Calu3 (cell line): ENCODE measurements around the gene SLC9A3. TPM values are rescaled to one million over a fixed set of nuclear protein-coding genes. Genes with fewer than 3 reads are reported as not detected.

Source experiments
- BruUV-seq: library from RNA; stranded (reverse); fragments of 400-500 nt; replicated peaks from 2 replicates; lab custom pipeline; 2021; lab: Mats Ljungman, UMichigan
- CTCF ChIA-PET: fragments of 300-600 bp; sonication (Branson Sonifier 250); formaldehyde crosslinking; loops from one replicate; lab custom pipeline; 2022; ENCODE audit warnings: antibody characterized with exemption; lab: Charles Lee
- DNase-seq: peaks from one replicate; pipeline ENCODE4 v3.0.0; 2022
- H3K27ac Mint-ChIP-seq: one replicate; pipeline ENCODE4 v1.8.0; 2022; ENCODE audit warnings: mixed read lengths; ENCODE audit not compliant: unreplicated experiment
- H3K27me3 Mint-ChIP-seq: one replicate; pipeline ENCODE4 v1.8.0; 2022; ENCODE audit warnings: mixed read lengths; ENCODE audit not compliant: unreplicated experiment
- H3K36me3 Mint-ChIP-seq: one replicate; pipeline ENCODE4 v1.8.0; 2022; ENCODE audit warnings: mild to moderate bottlenecking, moderate library complexity, mixed read lengths; ENCODE audit not compliant: insufficient read depth, unreplicated experiment
- H3K4me1 Mint-ChIP-seq: one replicate; pipeline ENCODE4 v1.8.0; 2022; ENCODE audit warnings: mild to moderate bottlenecking, low read depth, mixed read lengths; ENCODE audit not compliant: unreplicated experiment
- H3K4me3 Mint-ChIP-seq: one replicate; pipeline ENCODE4 v1.8.0; 2022; ENCODE audit warnings: mild to moderate bottlenecking, low read depth, moderate library complexity, mixed read lengths; ENCODE audit not compliant: unreplicated experiment
- H3K9me3 Mint-ChIP-seq: one replicate; pipeline ENCODE4 v1.8.0; 2022; ENCODE audit warnings: low read depth, mixed read lengths; ENCODE audit not compliant: unreplicated experiment
- CTCF ChIP-seq: fragments of 200-600 bp; IDR thresholded peaks from one replicate; pipeline ENCODE4 v1.8.0; 2022; ENCODE audit warnings: antibody characterized with exemption; ENCODE audit not compliant: unreplicated experiment
- intact Hi-C: fragments of 100-400 bp; cut with micrococcal nuclease; formaldehyde crosslinking; loops from one replicate; pipeline ENCODE4 v1.10.0; 2022; ENCODE audit not compliant: unreplicated experiment
- total RNA-seq: library from RNA; stranded (reverse); gene quantifications from 2 replicates; pipeline ENCODE4 v1.2.3, GENCODE V29; 2022

The SLC9A3 gene
- total RNA-seq, 1 experiment from 2014 or later: 1.1 TPM

- H3K27ac Mint-ChIP-seq: no peak overlapping the region
- TF ChIP-seq CTCF: no peak
- intact Hi-C loops: no loop called here
- H3K4me1 Mint-ChIP-seq: no peaks in the 10 kb centered on the region
- peaks cover 73% of the 10 kb centered on the region for H3K27me3 Mint-ChIP-seq
- H3K36me3 Mint-ChIP-seq: no peaks in the 10 kb centered on the region
- CTCF ChIA-PET: no interaction called here
- H3K4me3 Mint-ChIP-seq: no peak overlapping the region
- no peak for DNase-seq
- no TSS peak for BruUV-seq
- peaks cover 12% of the 10 kb centered on the region for H3K9me3 Mint-ChIP-seq
These were observed 47.5 kb upstream of the SLC9A3 start for GRCh38 chr5:571791-572190.

- Mint-ChIP-seq H3K4me3 (no peak overlapping the region), H3K9me3 (peaks cover 9% of the 10 kb centered on the region), H3K27me3 (peaks cover 68% of the 10 kb centered on the region), H3K27ac (no peak overlapping the region), H3K36me3 (no peaks in the 10 kb centered on the region), H3K4me1 (no peaks in the 10 kb centered on the region)
- intact Hi-C loops: no loop called here
- BruUV-seq: no TSS peak
- CTCF ChIA-PET: no interaction called here
- no peak for TF ChIP-seq CTCF
- DNase-seq: no peak
These were observed 46.6 kb upstream of the SLC9A3 start for GRCh38 chr5:570886-571285.

GRCh38 chr5:570446-570845 lies 46.2 kb upstream of the SLC9A3 start:
- H3K4me1 Mint-ChIP-seq: no peaks in the 10 kb centered on the region
- intact Hi-C loops: no loop called here
- H3K4me3 Mint-ChIP-seq: no peak overlapping the region
- H3K27ac Mint-ChIP-seq: no peak overlapping the region
- peaks cover 4% of the 10 kb centered on the region for H3K9me3 Mint-ChIP-seq
- DNase-seq: no peak
- no TSS peak for BruUV-seq
- peaks cover 64% of the 10 kb centered on the region for H3K27me3 Mint-ChIP-seq
- CTCF ChIA-PET: no interaction called here
- no peak for TF ChIP-seq CTCF
- no peaks in the 10 kb centered on the region for H3K36me3 Mint-ChIP-seq

GRCh38 chr5:569868-570361 lies 45.7 kb upstream of the SLC9A3 start:
- H3K36me3 Mint-ChIP-seq: no peaks in the 10 kb centered on the region
- TF ChIP-seq CTCF: no peak
- CTCF ChIA-PET: no interaction called here
- DNase-seq: no peak
- H3K4me1 Mint-ChIP-seq: no peaks in the 10 kb centered on the region
- H3K4me3 Mint-ChIP-seq: no peak overlapping the region
- intact Hi-C loops: no loop called here
- peaks cover 58% of the 10 kb centered on the region for H3K27me3 Mint-ChIP-seq
- no TSS peak for BruUV-seq
- H3K27ac Mint-ChIP-seq: no peak overlapping the region
- no peaks in the 10 kb centered on the region for H3K9me3 Mint-ChIP-seq
